Astrocyte of the cerebellum (primary cell): ENCODE data around the gene RRP1B.

ENCODE experiments used
- DNase-seq: peaks from one replicate; pipeline ENCODE4 v3.0.0-alpha.2; 2011; ENCODE audit warnings: low read depth
- H3K4me3 ChIP-seq: 2 replicates; pipeline ENCODE4 v1.5.1; 2011; ENCODE audit warnings: mild to moderate bottlenecking, low read depth, low read length, moderate library complexity
- CTCF ChIP-seq: IDR thresholded peaks from 2 replicates; pipeline ENCODE4 v1.5.1; 2012; ENCODE audit warnings: low read length, low read depth, moderate library complexity, mild to moderate bottlenecking; ENCODE audit errors: missing control alignments
- in situ Hi-C: cut with HindIII; loops from 2 replicates; pipeline ENCODE4 v1.10.0; 2017; ENCODE audit warnings: low sequenced_read_pairs

The RRP1B gene

GRCh38 chr21:43741423-43742096, 82.2 kb downstream of the RRP1B start:
- in situ Hi-C loops = no loop called here
- DNase-seq = no peak
- H3K4me3 ChIP-seq = no peak overlapping the region
- no peak for TF ChIP-seq CTCF

- in situ Hi-C loops = no loop called here
- no peak overlapping the region for H3K4me3 ChIP-seq
- no peak for TF ChIP-seq CTCF
- no peak for DNase-seq
Measured at GRCh38 chr21:43743947-43744346, 84.6 kb downstream of the RRP1B start.

- no peak overlapping the region for H3K4me3 ChIP-seq
Measured at GRCh38 chr21:43744725-43745124, 85.4 kb downstream of the RRP1B start.

More at GRCh38 chr21:43744725-43745124, 85.4 kb downstream of the RRP1B start:
- DNase-seq = no peak
- TF ChIP-seq CTCF = no peak
- in situ Hi-C loops = no loop called here
